Measurements from ENCODE around the gene FAM209B.
"Not testable (repeated sequence)": the region's sequence is repeated elsewhere in the genome, so short reads cannot be mapped to it uniquely, and the experiment has no call there.

The FAM209B gene

GRCh38 chr20:56542489-56543030 lies 9.5 kb downstream of the FAM209B start:
- no peak for DNase-seq

DNA sequence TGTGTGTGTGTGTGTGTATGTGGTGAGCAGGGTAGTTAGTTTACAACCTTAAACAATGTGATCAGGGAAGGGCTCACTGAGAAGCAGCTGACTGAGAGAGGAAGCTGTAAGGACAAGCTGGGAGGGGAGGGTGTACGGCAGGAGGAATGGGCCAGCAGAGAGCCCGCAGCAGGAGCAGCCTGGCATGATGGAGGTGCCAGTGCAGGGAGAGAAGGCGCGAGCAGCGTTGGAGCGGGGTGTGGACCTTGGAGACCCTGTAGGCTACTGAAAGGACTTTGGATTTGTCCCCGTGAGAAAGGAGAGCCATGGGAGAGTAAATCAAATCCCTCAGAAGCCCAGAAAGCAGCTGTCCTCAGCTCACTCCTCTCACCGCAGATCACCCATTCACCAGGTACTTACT lies 18.5 kb downstream of the FAM209B start:
- DNase-seq: no peak

DNA sequence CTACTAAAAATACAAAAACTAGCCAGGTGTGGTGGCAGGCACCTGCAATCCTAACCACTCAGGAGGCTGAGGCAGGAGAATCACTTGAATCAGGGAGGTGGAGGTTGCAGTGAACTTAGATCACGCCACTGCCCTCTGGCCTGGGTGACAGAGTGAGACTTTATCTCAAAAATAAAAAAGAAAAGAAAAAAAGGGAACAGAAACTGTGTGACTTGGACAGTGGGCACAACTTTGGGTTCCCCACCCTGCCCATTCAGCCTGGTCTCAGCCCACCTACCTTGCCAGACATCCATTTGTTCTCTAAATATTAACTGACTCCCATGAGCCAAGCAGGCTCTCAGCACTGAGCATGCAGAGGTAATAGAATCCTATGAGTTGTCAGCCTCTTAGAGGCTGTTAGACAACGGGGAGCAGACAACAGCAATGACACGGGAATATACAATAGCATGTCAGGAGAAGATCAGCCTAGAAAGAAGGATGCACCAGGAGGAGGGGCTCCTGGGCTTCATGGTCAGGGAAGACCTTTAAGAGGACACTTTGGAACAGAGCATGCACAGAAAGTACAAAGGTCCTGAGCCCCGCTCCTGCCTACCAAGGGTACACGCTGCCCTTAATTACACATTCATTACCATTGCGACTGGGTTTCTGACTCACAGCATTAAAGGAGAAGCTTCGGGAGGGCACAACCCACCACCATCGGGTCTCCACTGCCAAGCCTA lies 20.0 kb downstream of the FAM209B start:
- no peak for DNase-seq

GRCh38 chr20:56554869-56555268 lies 21.8 kb downstream of the FAM209B start:
- peak; percentile 42 to 74 for DNase-seq

DNA sequence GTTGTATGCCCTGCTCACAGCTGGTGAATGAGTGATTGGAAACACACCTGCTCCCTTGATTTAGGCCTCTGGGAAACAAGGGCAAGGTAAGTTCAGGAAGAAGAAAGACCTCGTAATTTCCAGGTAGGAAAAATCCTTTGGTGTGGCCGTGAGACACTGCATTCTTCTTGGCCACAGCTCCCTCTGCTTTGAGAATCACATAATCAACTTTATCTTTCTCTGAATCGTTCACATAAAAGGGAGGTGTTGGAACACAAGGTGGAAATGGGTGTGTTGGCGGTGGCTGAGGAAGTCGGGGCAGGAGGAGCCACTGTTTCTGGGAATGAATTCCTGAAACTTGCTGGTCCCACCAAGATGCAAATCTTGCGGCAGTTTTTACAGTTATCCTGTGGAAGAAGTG lies 25.9 kb downstream of the FAM209B start:
- no peak for DNase-seq

- not testable (repeated sequence) for DNase-seq
Observed at GRCh38 chr20:56564526-56564925, 31.5 kb downstream of the FAM209B start.

DNA sequence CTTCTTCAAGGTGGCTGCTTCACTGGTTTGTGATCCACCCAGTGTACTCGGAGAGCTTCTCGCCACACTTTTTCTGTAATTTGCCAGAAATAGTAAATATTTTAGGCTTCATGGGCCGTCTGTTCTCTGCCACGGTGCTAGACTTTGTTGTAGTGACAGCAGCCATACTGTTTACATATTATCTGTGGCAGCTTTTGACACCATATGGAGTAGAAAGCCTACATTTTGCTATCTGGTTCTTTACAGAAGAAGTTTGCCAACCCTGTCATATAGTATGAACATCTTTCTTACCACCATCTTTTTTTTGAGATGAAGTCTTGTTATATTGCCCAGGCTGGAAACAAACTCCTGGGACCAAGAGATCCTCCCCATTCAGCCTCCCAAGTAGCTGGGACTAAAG lies 32.5 kb downstream of the FAM209B start:
- no peak for DNase-seq

GRCh38 chr20:56566621-56567020 lies 33.6 kb downstream of the FAM209B start:
- no peak for DNase-seq

GRCh38 chr20:56570832-56571231 lies 37.8 kb downstream of the FAM209B start:
- DNase-seq: no peak

DNA sequence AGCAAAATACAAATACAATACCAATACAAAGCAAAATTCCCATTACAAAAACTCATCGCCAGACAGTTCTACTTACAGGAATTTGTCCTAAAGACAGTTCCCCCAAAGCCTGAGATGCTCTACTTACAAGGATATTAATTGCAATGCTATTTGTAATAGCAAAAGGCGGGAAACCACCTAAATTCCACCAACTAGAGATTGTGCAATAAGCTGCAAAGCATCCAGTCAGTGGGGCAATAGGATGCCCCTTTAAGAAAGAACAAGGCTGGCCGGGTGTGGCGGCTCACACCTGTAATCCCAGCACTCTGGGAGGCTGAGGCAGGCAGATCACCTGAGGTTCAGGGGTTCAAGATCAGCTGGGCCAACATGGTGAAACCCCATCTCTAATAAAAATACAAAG lies 39.1 kb downstream of the FAM209B start:
- DNase-seq: no peak

GRCh38 chr20:56573986-56574385 lies 40.9 kb downstream of the FAM209B start:
- no peak for DNase-seq

- no peak for DNase-seq
Observed at GRCh38 chr20:56574531-56575142, 41.6 kb downstream of the FAM209B start.

DNA sequence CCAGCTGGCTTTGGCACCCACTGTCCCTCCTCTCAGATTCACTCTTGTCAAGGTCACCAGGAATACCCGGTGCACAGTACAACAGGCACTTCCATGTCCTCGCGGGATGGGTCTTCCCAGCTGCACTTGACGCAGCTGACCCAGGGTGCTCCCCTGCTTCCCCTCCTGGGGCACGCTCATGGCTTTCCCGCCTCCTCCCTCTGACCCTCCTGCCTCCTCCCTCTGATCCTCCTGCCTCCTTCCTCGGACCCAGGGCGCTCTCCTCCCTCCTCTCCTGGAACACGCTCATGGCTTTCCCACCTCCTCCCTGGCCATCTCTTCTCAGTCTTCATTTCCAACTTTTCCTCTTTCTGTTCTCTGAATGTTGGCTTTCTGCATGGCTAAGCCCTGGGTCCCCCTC lies 42.1 kb downstream of the FAM209B start:
- DNase-seq: no peak

DNA sequence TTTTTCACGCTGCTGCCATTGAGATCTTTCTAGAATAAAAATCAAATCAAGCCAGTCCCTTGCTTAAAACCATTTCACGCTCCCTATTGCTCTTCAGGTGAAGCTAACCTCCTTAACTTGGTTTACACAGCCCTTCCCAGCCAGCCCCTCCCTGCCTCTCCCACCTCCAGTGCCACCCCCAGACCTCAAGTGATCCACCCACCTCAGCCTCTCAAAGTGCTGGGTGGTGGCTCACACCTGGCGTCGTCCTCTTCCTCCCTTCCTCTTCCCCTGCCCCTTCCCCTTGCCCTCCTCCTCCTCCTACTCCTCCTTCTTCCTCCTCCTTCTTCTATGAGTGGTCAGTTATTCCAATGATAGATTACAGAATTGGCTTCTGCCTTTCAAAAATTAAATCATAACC lies 42.9 kb downstream of the FAM209B start:
- DNase-seq: no peak

- no peak for DNase-seq
Observed at GRCh38 chr20:56579301-56579710, 46.3 kb downstream of the FAM209B start.

GRCh38 chr20:56580226-56580625 lies 47.2 kb downstream of the FAM209B start:
- DNase-seq: no peak

DNA sequence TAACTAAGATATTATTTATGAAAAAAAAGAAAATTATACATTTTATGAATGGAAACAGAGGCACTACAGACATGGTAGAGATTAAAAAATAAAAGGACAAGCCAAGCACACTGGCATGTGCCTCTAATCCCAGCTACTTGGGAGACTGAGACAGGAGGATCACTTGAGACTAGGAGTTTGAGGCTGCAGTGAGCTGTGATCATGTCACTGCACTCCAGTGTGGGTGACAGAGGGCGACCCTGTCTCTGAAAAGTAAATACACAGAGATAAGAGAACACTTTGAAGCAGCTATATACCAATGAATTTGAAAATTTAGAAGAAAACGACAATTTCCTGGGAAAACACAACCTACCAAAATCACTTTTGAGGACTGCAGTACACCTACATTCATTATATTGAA lies 48.7 kb downstream of the FAM209B start:
- DNase-seq: no peak

- no peak for DNase-seq
Observed at GRCh38 chr20:56582542-56582941, 49.5 kb downstream of the FAM209B start.

DNA sequence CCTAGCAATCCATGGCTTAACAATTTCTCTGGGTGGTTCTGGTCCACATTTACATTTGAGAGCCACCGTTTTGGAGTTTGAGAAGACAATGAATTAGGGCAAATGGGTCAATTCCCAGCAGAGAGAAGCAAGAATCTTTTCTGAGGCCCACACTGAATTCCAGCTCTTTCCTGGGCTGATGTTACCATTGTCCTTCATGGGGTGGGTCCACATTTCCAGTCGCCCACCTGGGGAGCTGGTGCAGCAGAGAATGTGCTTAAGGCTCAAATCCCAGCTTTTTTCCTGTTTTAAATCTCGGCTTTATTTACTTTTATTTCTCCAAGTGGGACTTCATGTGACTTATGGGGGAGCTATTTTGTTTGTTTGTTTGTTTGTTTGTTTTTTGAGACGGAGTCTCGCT lies 51.9 kb downstream of the FAM209B start:
- no peak for DNase-seq

All from NCI-H1930 (cell line).